CD14-positive monocyte (primary cell): Measurements from ENCODE around the gene EPHA3. TPM values are rescaled to one million over a fixed set of nuclear protein-coding genes. Genes with fewer than 3 reads are reported as not detected.

ENCODE experiments used
- DNase-seq, 3 donors: peaks; one replicate each; pipeline ENCODE4 v3.0.0-alpha.2; 2011 to 2022
- H2AFZ ChIP-seq: 2 replicates; pipeline ENCODE4 v1.6.0; 2012; ENCODE audit warnings: mild to moderate bottlenecking, low read depth, low read length, inconsistent platforms; ENCODE audit not compliant: insufficient read depth, poor library complexity, severe bottlenecking
- H3K27ac ChIP-seq, 2 donors: 1 replicate in 1 of 2; 2 replicates in 1 of 2; pipeline ENCODE4 v1.5.1; 2012 to 2013; ENCODE audit warnings: low read length in 2 of 2, control low read depth in 1 of 2, inconsistent platforms in 1 of 2, low read depth in 1 of 2, mild to moderate bottlenecking in 1 of 2
- H3K27me3 ChIP-seq, 2 donors: one replicate each; pipeline versions ENCODE4 v1.6.0 to v1.6.1; 2011 to 2013; ENCODE audit warnings: low read length in 2 of 2; ENCODE audit not compliant: control insufficient read depth in 2 of 2, insufficient read depth in 2 of 2
- H3K36me3 ChIP-seq, 2 donors: replicated peaks in 1 of 2; 1 replicate in 1 of 2; 2 replicates in 1 of 2; pipeline versions ENCODE4 v1.5.1 to v1.6.1; 2012 to 2013; ENCODE audit warnings: low read length in 2 of 2, control low read depth in 1 of 2, inconsistent platforms in 1 of 2, mild to moderate bottlenecking in 1 of 2; ENCODE audit not compliant: insufficient read depth in 2 of 2, control insufficient read depth in 1 of 2
- H3K4me1 ChIP-seq, 2 donors: 1 replicate in 1 of 2; 2 replicates in 1 of 2; pipeline versions ENCODE4 v1.5.1 to v1.6.1; 2012 to 2013; ENCODE audit warnings: low read length in 2 of 2, control low read depth in 1 of 2, inconsistent platforms in 1 of 2, mild to moderate bottlenecking in 1 of 2, moderate library complexity in 1 of 2; ENCODE audit not compliant: insufficient read depth in 2 of 2, control insufficient read depth in 1 of 2
- H3K4me2 ChIP-seq: replicated peaks from 2 replicates; pipeline ENCODE3; 2012; ENCODE audit warnings: low read length, moderate library complexity, mild to moderate bottlenecking; ENCODE audit not compliant: poor library complexity, severe bottlenecking; ENCODE audit errors: extremely low read depth
- H3K4me3 ChIP-seq, 3 experiments: fragments of 200-600 bp in 1 of 3; sonication (generic) in 1 of 3; replicated peaks in 1 of 3; 1 replicate in 2 of 3; 2 replicates in 1 of 3; pipeline ENCODE4 v1.5.1; 2011 to 2013; ENCODE audit warnings: low read length in 3 of 3, mild to moderate bottlenecking in 3 of 3, control low read depth in 2 of 3, low read depth in 2 of 3, inconsistent platforms in 1 of 3, moderate library complexity in 1 of 3
- H3K79me2 ChIP-seq: 2 replicates; pipeline ENCODE4 v1.6.0; 2012; ENCODE audit warnings: mild to moderate bottlenecking, control low read depth, inconsistent platforms, low read length, moderate library complexity; ENCODE audit not compliant: insufficient read depth
- H3K9ac ChIP-seq: 2 replicates; pipeline ENCODE4 v1.6.0; 2017; ENCODE audit warnings: low read length, mild to moderate bottlenecking; ENCODE audit not compliant: insufficient read depth, poor library complexity, severe bottlenecking
- H3K9me3 ChIP-seq, 2 donors: replicated peaks in 1 of 2; 1 replicate in 1 of 2; 2 replicates in 1 of 2; pipeline versions ENCODE4 v1.5.1 to v1.6.1; 2012 to 2013; ENCODE audit warnings: low read length in 2 of 2, control low read depth in 1 of 2; ENCODE audit not compliant: control insufficient read depth in 1 of 2, insufficient read depth in 1 of 2
- H4K20me1 ChIP-seq: 2 replicates; pipeline ENCODE4 v1.6.0; 2012; ENCODE audit warnings: mild to moderate bottlenecking, low read length, control low read depth, moderate library complexity; ENCODE audit not compliant: insufficient read depth
- H3K27ac Mint-ChIP-seq, 7 donors: one replicate each; pipeline ENCODE4 v1.8.0; 2020; ENCODE audit warnings: mild to moderate bottlenecking in 7 of 7, mixed read lengths in 7 of 7, moderate library complexity in 6 of 7, inconsistent platforms in 2 of 7
- H3K27me3 Mint-ChIP-seq, 3 donors: one replicate each; pipeline ENCODE4 v1.8.0; 2021 to 2022; ENCODE audit warnings: low read depth in 3 of 3, mild to moderate bottlenecking in 3 of 3, mixed read lengths in 3 of 3, moderate library complexity in 3 of 3, inconsistent platforms in 1 of 3
- H3K36me3 Mint-ChIP-seq, 2 donors: one replicate each; pipeline ENCODE4 v1.8.0; 2020; ENCODE audit warnings: mixed read lengths in 2 of 2, inconsistent platforms in 1 of 2, mild to moderate bottlenecking in 1 of 2
- H3K4me1 Mint-ChIP-seq: one replicate; pipeline ENCODE4 v1.8.0; 2020; ENCODE audit warnings: mild to moderate bottlenecking, mixed read lengths
- H3K4me3 Mint-ChIP-seq, 2 donors: one replicate each; pipeline ENCODE4 v1.8.0; 2020; ENCODE audit warnings: mild to moderate bottlenecking in 2 of 2, mixed read lengths in 2 of 2, moderate library complexity in 1 of 2
- H3K9me3 Mint-ChIP-seq, 7 donors: one replicate each; pipeline ENCODE4 v1.8.0; 2020 to 2022; ENCODE audit warnings: mixed read lengths in 7 of 7, mild to moderate bottlenecking in 6 of 7, moderate library complexity in 6 of 7, inconsistent platforms in 2 of 7
- CTCF ChIP-seq: fragments of 200-600 bp; IDR thresholded peaks from one replicate; pipeline ENCODE4 v1.8.0; 2022; ENCODE audit warnings: antibody characterized with exemption, mild to moderate bottlenecking
- WGBS: methylation state at CpG from one replicate; pipeline ENCODE4 v1.1.5; 2013; ENCODE audit warnings: missing lambda C conversion rate; ENCODE audit not compliant: insufficient coverage; 5-methylcytosine and 5-hydroxymethylcytosine counted together
- intact Hi-C, 2 donors: fragments of 100-400 bp; cut with micrococcal nuclease; formaldehyde crosslinking; loops; one replicate each; pipeline versions ENCODE4 v1.15.0 to v1.15.1; 2023
- polyA plus RNA-seq, 3 donors: library from polyadenylated mRNA; depleted of rRNA in 1 of 3; unstranded in 2 of 3; stranded (reverse) in 1 of 3; fragments of 300-500 nt in 2 of 3; fragments of >200 nt in 1 of 3; fragmentation: Illumina TruSeq in 2 of 3; gene quantifications; 1 replicate in 2 of 3; 2 replicates in 1 of 3; pipeline ENCODE4 v1.2.3, GENCODE V29; 2012 to 2021

The EPHA3 gene
- polyA plus RNA-seq, 3 donors, result not detected

- Mint-ChIP-seq H3K4me1 (no peaks in the 10 kb centered on the region), H3K27me3 (no peaks in the 10 kb centered on the region), H3K4me3 (no peak overlapping the region), H3K36me3 (no peaks in the 10 kb centered on the region), H3K27ac (no peak overlapping the region), H3K9me3 (peaks cover 0 to 5% (median 1%) of the 10 kb centered on the region in 7 donors)
- Histone ChIP-seq H3K27me3 (no peaks in the 10 kb centered on the region), H3K36me3 (no peaks in the 10 kb centered on the region), H3K27ac (no peak overlapping the region), H3K9ac (no peak overlapping the region), H3K4me2 (no peak overlapping the region), H3K4me1 (no peaks in the 10 kb centered on the region), H3K4me3 (no peak overlapping the region), H2AFZ (no peak overlapping the region), H3K9me3 (no peaks in the 10 kb centered on the region), H4K20me1 (no peaks in the 10 kb centered on the region), H3K79me2 (no peaks in the 10 kb centered on the region)
- intact Hi-C loops, result no loop called here
- no peak for TF ChIP-seq CTCF
- 88% methylated on average over 1 of the region's 1 CpG for WGBS
- no peak for DNase-seq
Measured at GRCh38 chr3:89360156-89360555, 252.7 kb downstream of the EPHA3 start.

DNA sequence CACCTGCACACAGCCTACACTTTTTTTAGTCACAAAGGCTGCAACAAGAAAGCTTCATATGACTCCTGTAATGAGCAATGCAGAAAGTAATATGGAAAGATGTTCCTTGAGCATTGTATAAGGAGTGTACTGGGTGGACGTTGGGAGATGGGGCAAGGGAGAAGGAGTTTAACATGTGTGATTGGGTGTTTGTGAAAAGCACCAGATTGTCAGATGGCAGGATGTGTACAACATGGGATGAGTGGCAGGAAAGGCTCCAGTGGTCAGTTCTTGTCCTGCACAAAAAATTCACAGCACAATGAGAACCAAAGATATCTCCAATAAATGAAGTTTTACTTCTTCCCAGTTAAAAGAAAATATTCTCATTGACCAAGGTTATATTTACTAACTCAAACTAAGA lies 255.1 kb downstream of the EPHA3 start:
- 55% methylated on average over 1 of the region's 1 CpG for WGBS
- intact Hi-C loops, result no loop called here
- Histone ChIP-seq H3K9me3 (no peaks in the 10 kb centered on the region), H4K20me1 (no peaks in the 10 kb centered on the region), H3K9ac (no peak overlapping the region), H3K27me3 (no peaks in the 10 kb centered on the region), H3K79me2 (no peaks in the 10 kb centered on the region), H3K4me3 (no peak overlapping the region), H3K4me2 (no peak overlapping the region), H2AFZ (no peak overlapping the region), H3K36me3 (no peaks in the 10 kb centered on the region), H3K27ac (no peak overlapping the region), H3K4me1 (no peaks in the 10 kb centered on the region)
- Mint-ChIP-seq H3K27ac (no peak overlapping the region), H3K9me3 (peaks cover 0 to 3% (median 0%) of the 10 kb centered on the region in 7 donors), H3K4me3 (no peak overlapping the region), H3K27me3 (no peaks in the 10 kb centered on the region), H3K36me3 (no peaks in the 10 kb centered on the region), H3K4me1 (no peaks in the 10 kb centered on the region)
- DNase-seq, result no peak
- TF ChIP-seq CTCF, result no peak
